Fibroblast of skin of right biceps (primary cell): ENCODE measurements around the gene HAX1.
"Not testable (repeated sequence)": the region's sequence is repeated elsewhere in the genome, so short reads cannot be mapped to it uniquely, and the experiment has no call there.

Experiments
- DNase-seq: peaks from one replicate; pipeline ENCODE4 v3.0.0-alpha.2; 2013

HAX1 gene

DNA sequence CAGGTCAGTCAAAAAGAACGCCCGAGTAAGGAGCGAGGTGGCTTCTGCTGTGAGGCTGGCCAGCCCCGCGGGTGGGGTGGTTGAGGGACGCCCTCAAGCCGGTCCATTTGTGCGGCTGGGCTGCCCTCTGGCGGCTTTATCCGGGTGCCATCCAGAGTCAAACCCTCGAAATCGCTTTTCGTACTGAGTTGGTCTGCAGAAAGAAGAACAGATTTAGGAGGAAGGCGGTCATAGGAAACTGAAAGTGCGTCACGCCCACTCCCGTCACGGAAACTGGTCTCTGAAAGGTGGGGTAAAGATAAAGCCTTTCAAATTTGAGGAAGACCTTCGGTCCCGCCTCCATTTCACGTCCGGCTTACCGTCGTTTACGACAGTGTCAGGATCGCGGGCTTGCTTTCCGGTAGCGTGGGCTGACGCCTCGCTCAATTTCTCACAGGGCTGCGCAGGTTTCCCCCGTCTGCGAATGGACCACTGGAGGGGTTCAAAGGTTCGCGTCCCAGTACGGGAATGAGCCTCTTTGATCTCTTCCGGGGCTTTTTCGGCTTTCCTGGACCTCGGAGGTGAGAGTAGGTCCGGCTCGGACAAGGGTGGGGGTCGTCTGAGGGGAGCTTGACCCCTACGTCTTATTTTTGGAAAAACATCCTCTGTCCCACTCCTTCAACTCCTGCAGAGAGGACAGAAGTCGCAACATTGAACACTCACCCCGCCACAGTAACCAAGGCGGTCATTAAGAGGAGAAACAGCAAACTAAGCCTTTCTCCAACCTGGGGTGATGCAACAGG is at the start of gene HAX1:
HAX1 (plus strand) TSS at position 413 of the 782 bp plus-strand sequence; CDS start at position 508, 95 bp downstream.
- peak; percentile 97 for DNase-seq

DNA sequence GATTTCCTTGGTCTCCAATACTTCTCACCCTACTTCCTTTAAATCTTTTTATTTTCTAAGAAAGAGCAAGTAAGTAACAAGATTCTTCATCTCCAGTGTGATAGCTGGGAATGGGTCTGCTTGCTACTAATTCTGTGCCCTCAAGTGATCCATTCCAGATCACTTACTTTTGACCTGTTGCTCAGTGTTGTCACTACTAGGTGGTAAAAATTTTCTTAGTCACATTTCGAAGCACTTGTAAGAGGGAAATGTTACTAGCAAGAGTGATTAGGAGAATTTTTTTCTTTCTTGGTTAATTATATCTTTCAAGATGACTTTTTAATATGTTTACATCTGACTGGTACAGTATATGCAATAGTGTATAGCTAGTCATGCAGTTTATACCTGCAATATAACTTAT is 49.5 kb upstream of the HAX1 start:
- no peak for DNase-seq

- no peak for DNase-seq
Observed at GRCh38 chr1:154223621-154224020, 48.8 kb upstream of the HAX1 start.

GRCh38 chr1:154225370-154225769 is 47.1 kb upstream of the HAX1 start:
- DNase-seq = no peak

- not testable (repeated sequence) for DNase-seq
Observed at GRCh38 chr1:154231112-154231511, 41.3 kb upstream of the HAX1 start.

DNA sequence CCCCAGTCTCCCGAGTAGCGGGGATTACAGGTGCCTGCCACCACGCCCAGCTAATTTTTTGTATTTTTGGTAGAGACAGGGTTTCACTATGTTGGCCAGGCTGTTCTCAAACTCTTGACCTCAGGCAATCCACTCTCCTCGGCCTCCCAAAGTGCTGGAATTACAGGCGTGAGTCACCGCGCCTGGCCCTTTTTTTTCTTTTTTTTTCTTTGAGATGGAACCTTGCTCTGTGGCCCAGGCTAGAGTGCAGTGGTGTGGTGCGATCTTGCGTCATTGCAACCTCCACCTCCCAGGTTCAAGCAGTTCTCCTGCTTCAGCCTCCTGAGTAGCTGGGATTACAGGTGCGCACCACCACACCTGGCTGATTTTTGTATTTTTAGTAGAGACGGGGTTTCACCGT is 39.3 kb upstream of the HAX1 start:
- DNase-seq = not testable (repeated sequence)

- DNase-seq = no peak
Observed at GRCh38 chr1:154236855-154237254, 35.6 kb upstream of the HAX1 start.

DNA sequence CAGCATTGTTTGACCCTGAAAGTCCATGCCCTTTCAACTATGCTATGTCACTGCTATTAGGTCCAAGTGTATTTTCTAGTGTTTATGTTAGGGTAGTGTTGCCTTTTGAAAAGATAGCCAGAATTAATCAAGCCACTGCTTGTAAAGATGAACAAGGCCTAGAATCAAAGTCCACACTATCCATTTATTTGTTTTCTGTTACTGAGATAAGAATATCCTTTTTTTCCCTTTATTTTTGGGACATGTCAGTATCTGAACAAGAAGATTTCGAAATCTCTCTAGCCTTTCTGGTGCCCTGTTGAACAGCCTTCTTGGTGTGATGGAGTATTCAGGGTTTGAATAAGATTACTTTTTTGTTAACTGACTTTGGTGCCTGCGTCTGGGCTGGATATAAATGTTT is 35.0 kb upstream of the HAX1 start:
- DNase-seq = no peak

DNA sequence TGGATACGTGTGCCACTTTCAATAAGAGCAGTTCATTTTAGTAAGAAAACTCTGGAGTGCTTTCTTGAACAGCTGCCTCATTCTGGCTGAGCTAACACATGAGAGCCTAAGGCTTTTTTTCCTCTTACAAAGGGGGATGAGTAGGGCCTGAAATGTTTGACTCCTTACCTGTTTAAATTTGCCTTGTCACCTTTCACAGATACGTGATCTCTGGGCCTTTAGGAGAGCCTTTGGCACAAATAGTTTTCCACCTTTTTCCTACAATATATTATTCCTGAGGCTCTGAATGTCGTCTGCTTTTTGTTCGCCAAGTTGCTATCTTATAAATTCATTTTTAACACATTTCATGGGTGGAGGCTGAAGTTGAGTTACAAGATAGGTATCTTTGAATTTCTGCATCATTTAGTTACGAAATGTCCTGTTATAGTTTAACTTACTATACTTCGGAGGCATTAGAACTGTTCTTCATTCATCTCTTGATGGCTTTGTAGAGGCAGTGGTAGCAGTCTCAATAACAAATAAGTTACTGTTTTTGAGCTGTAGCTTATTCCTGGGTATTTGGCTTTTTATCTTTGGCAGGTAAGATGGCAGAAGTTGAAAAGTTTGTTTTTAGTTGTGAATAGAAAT is 34.4 kb upstream of the HAX1 start:
- no peak for DNase-seq

DNA sequence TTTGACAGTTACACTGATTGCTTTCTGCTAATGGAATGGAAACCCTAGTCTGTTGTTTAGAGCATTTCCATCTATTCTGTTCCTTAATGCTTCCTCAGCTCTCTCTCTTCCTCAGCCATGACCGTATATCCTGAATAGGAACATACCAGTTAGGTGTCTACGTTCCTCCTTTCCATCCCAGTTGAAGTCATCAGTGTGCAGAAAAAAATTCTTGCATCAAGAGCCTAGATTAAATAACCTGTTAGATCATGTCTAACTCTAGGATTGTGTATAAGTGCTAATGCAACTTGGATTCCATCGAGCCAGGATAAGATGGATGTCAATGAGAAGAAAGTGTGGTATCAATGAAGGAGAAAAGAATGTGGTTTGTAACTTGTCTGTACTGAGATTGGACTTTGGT is 32.9 kb upstream of the HAX1 start:
- DNase-seq = no peak

DNA sequence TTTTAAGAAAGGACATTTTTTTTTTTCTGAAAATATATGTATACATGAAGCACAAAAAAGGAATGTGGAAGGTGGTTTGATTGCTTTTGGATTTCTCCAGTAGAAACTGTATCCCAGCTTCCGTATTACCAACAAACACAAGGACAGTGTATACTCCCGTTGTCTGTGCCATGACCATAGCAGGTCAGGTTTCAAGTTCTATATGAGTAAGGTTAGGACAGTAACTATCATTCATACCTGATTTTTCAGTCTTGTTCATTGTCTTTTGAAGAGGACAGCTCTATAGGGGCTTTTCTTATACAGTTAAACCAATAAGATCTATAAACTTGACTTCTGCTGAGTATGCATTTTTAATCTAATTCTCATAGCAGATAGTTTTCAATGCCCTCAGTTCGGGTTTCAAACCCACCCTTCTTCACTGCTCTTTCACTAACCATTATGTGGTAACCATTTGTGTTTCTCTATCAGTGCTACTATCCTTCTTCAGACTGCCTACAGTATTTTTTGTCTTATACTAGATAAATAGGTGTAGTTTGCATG is 32.1 kb upstream of the HAX1 start:
- no peak for DNase-seq

DNA sequence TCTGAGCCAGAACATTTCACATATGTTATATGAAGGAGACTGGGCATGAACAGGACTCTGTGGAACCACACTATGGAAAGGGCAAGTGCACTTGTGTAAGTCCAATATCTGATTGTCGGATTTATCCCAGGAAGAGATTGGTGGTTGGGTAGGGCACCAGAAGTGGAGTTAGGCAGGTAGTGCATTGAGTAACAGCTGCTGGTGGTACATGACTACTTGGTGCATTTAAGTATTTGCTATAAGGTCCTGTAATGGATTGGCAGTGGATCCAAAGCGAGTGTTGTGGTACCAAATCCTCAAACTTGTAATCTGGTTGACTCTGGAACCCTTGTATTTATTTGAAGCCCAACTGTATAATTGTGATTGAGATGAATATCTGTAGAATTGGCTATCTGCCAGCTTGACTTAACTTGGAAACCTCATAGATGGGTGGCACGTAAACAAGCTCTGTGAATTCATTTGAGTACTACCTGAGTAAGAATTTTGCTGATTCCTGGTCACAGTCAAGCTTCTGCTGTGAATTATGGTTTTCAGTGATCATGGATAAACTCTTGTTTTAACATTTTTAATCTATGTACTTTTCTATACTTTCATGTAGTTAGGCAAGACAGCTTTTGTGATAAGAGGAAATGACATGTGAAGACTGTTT is 30.6 kb upstream of the HAX1 start:
- DNase-seq = no peak

- no peak for DNase-seq
Observed at GRCh38 chr1:154253671-154254070, 18.8 kb upstream of the HAX1 start.

DNA sequence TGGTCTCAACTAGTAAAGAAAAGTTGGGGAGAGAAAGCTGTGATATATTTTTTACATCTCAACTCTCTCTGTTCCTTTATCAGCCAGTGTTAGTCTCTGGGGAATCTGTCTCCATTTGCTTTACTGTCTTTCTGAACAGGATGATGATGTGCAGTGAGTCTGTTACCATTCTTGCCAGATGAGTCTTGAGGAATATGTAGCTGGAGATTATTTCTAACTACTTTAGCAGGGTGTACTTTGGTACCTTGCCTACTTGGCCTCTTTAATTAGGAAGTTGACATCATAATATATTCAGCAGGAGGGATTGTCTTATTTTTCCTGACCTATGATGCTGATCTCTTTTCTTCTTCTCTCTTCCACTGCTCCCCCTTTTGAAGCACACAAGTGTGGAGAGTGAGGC is 15.7 kb upstream of the HAX1 start:
- no peak for DNase-seq

- no peak for DNase-seq
Observed at GRCh38 chr1:154258784-154259183, 13.6 kb upstream of the HAX1 start.

GRCh38 chr1:154260127-154260526 is 12.3 kb upstream of the HAX1 start:
- DNase-seq = no peak

GRCh38 chr1:154263465-154264332 is 8.7 kb upstream of the HAX1 start:
- DNase-seq = no peak

DNA sequence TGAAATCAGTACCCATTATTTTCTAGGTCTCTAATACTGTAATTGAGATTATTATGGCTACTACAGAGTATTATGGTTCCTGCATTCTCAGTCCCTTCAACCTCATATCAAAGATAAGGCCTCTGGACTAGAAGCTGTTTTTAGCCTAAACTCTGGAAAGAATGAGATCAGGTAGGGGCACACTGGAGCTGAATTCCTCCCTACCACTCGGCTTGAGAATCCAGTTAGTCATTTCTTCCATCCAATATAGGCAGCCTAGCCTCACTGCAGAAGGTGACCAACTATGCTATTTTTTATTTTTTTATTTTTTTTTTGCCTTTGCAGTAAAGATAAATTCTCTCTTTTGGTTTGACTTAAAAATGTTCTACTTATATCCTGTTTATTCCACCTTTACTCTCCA is 8.0 kb upstream of the HAX1 start:
- no peak for DNase-seq

DNA sequence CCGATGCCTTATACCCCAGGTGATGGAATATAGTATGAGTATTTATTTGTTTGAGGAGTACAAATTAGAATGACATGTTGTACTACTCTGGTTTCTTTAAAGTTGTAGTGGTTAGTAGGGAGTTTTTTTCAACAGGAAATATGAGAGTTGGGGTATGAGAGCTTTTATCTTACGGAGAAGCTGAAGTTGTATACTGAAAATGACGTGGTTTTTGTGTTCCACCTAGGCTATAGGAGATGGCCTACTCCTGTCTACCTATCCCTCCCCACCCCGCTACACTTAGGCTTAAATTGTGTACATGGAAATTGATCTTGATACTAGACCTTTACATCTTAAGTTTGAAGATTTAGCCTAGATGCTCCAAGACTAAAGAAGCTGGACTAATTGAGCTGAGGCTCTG is 6.8 kb upstream of the HAX1 start:
- no peak for DNase-seq

DNA sequence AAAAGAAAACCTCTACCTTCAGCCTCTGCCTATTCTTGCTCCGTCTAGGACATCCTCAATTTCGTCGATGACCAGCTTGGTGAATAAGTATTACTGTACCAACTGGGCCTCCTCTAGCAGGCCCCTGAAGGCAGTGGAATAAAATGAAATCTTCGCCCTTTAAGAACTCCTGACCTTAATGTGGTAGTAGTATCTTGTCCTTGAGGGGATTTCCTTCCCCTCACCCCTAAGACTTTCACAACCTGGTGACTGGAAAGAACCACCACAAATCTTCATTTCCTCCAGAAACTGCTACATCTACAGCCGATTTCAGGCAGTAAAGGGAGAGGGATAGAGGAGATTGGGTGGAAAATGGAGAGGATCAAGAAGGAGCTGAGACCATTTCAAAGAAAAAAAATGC is 1.6 kb upstream of the HAX1 start:
- DNase-seq = no peak

GRCh38 chr1:154272999-154273563 is 652 bp downstream of the HAX1 start:
- DNase-seq = no peak

DNA sequence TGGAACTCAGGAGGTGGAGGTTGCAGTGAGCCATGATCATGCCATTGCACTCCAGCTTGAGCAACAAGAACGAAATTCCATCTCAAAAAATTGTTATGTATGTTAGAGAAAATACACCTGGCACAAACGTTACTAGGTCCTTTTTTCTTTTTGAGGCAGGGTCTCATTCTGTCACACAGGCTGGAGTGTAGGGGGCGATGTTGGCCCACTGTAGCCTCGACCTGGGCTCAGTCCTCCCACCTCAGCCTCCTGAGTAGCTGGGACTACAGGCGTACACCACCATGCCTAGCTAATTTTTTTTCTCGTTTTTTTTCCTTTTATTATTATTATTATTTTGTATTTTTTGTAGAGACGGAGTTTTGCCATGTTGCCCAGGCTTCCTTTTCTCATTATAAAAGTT is 4.4 kb downstream of the HAX1 start:
- DNase-seq = no peak

- not testable (repeated sequence) for DNase-seq
Observed at GRCh38 chr1:154287591-154287990, 15.2 kb downstream of the HAX1 start.
